Neutrophil (primary cell): ENCODE measurements around the gene MRNIP.

Experiments used
- H3K27ac ChIP-seq: fragments of 200-600 bp; sonication (generic); 2 replicates; pipeline ENCODE4 v1.5.1; 2016; ENCODE audit warnings: mild to moderate bottlenecking, moderate library complexity
- H3K27me3 ChIP-seq: fragments of 200-600 bp; sonication (generic); 2 replicates; pipeline ENCODE4 v1.6.0; 2016; ENCODE audit warnings: mild to moderate bottlenecking
- H3K36me3 ChIP-seq: fragments of 200-600 bp; sonication (generic); 2 replicates; pipeline ENCODE4 v1.5.1; 2017
- H3K4me1 ChIP-seq, 2 experiments: fragments of 200-600 bp in 1 of 2; sonication (generic) in 1 of 2; 1 replicate in 1 of 2; 2 replicates in 1 of 2; pipeline versions ENCODE4 v1.5.1 to v1.6.1; 2013 to 2016; ENCODE audit warnings: low read depth in 1 of 2, low read length in 1 of 2, mild to moderate bottlenecking in 1 of 2, moderate library complexity in 1 of 2; ENCODE audit not compliant: control insufficient read depth in 1 of 2, insufficient read depth in 1 of 2
- H3K4me3 ChIP-seq, 2 experiments: fragments of 200-600 bp in 1 of 2; sonication (generic) in 1 of 2; 1 replicate in 1 of 2; 2 replicates in 1 of 2; pipeline ENCODE4 v1.5.1; 2013 to 2016; ENCODE audit warnings: low read depth in 1 of 2, low read length in 1 of 2, mild to moderate bottlenecking in 1 of 2, moderate library complexity in 1 of 2
- H3K9me3 ChIP-seq: fragments of 200-600 bp; sonication (generic); 2 replicates; pipeline ENCODE4 v1.5.1; 2016
- CTCF ChIP-seq: fragments of 200-600 bp; sonication (generic); IDR thresholded peaks from 2 replicates; pipeline ENCODE4 v1.5.1; 2016; ENCODE audit warnings: antibody characterized with exemption

The MRNIP gene

GRCh38 chr5:179819296-179820126 lies 39.1 kb downstream of the MRNIP start:
- Histone ChIP-seq H3K4me3 (peak overlapping the region; percentile 93 to 97), H3K9me3 (no peaks in the 10 kb centered on the region), H3K4me1 (peaks cover 50 to 58% of the 10 kb centered on the region in 2 experiments), H3K36me3 (peaks cover 31% of the 10 kb centered on the region), H3K27ac (peak overlapping the region; percentile 100), H3K27me3 (peaks cover 16% of the 10 kb centered on the region)
- no peak for TF ChIP-seq CTCF

GRCh38 chr5:179818746-179819295 lies 39.8 kb downstream of the MRNIP start:
- peak; percentile 19 for TF ChIP-seq CTCF
- Histone ChIP-seq H3K27ac (peak overlapping the region; percentile 100), H3K4me3 (peak overlapping the region; percentile 93 to 97), H3K9me3 (no peaks in the 10 kb centered on the region), H3K4me1 (peaks cover 50 to 58% of the 10 kb centered on the region in 2 experiments), H3K27me3 (peaks cover 16% of the 10 kb centered on the region), H3K36me3 (peaks cover 30% of the 10 kb centered on the region)

GRCh38 chr5:179817890-179818745 lies 40.5 kb downstream of the MRNIP start:
- peaks cover 16% of the 10 kb centered on the region for H3K27me3 ChIP-seq
- peaks cover 25% of the 10 kb centered on the region for H3K36me3 ChIP-seq
- no peak for TF ChIP-seq CTCF
- H3K9me3 ChIP-seq: no peaks in the 10 kb centered on the region
- peak overlapping the region; percentile 100 for H3K27ac ChIP-seq
- H3K4me3 ChIP-seq: peak overlapping the region; percentile 93 to 97
- H3K4me1 ChIP-seq: peaks cover 50 to 58% of the 10 kb centered on the region in 2 experiments

GRCh38 chr5:179817470-179817840 lies 41.2 kb downstream of the MRNIP start:
- peak overlapping the region; percentile 42 for H3K27ac ChIP-seq
- H3K4me3 ChIP-seq: peak overlapping the region; percentile 27 to 45
- H3K4me1 ChIP-seq: peaks cover 47 to 55% of the 10 kb centered on the region in 2 experiments

More at GRCh38 chr5:179817470-179817840, 41.2 kb downstream of the MRNIP start:
- peaks cover 24% of the 10 kb centered on the region for H3K36me3 ChIP-seq
- no peak for TF ChIP-seq CTCF
- no peaks in the 10 kb centered on the region for H3K9me3 ChIP-seq
- peaks cover 16% of the 10 kb centered on the region for H3K27me3 ChIP-seq
